Gastroesophageal sphincter (tissue), 3 donors: ENCODE results near the gene ZRANB3.

Experiments
- CTCF ChIP-seq, 4 experiments: fragments of 200-600 bp in 2 of 4; fragments of 450-650 bp in 2 of 4; sonication (generic) in 1 of 4; IDR thresholded peaks; one replicate each; pipeline ENCODE4 v1.5.1; 2017 to 2019; ENCODE audit warnings: antibody characterized with exemption in 4 of 4, mild to moderate bottlenecking in 2 of 4, moderate library complexity in 2 of 4
- EP300 ChIP-seq: sonication (generic); formaldehyde crosslinking; IDR thresholded peaks from one replicate; pipeline ENCODE4 v1.6.1; 2017; ENCODE audit warnings: antibody characterized with exemption, mild to moderate bottlenecking
- POLR2A ChIP-seq, 2 donors: fragments of 450-650 bp; IDR thresholded peaks; one replicate each; pipeline ENCODE4 v1.6.1; 2017; ENCODE audit warnings: antibody characterized with exemption in 2 of 2, mild to moderate bottlenecking in 2 of 2, moderate library complexity in 1 of 2
- POLR2AphosphoS5 ChIP-seq: sonication (generic); formaldehyde crosslinking; IDR thresholded peaks from one replicate; pipeline ENCODE4 v1.6.1; 2017; ENCODE audit warnings: antibody characterized with exemption

GRCh38 chr2:135103843-135104242, 427.2 kb downstream of the ZRANB3 start:
- TF ChIP-seq CTCF (IDR thresholded peaks at IDR 0.05) (no peak), POLR2A (IDR thresholded peaks at IDR 0.05) (no peak), EP300 (no peak), POLR2AphosphoS5 (no peak)
